IPS-18c (cell line): Measurements from ENCODE around the gene STK39.

Experiments used
- H3K4me3 ChIP-seq: 2 replicates; pipeline ENCODE4 v1.7.0; 2013; ENCODE audit warnings: low read depth, mild to moderate bottlenecking, low read length, moderate library complexity; ENCODE audit not compliant: insufficient read depth
- H3K9me3 ChIP-seq: one replicate; pipeline ENCODE4 v1.6.1; 2013; ENCODE audit warnings: mild to moderate bottlenecking, low read length, moderate library complexity; ENCODE audit not compliant: control insufficient read depth, insufficient read depth

STK39 gene

GRCh38 chr2:167960089-167960747 is 287.2 kb downstream of the STK39 start:
- no peak overlapping the region for H3K4me3 ChIP-seq

GRCh38 chr2:167957662-167958061 is 289.7 kb downstream of the STK39 start:
- no peaks in the 10 kb centered on the region for H3K9me3 ChIP-seq
- H3K4me3 ChIP-seq: no peak overlapping the region

More at GRCh38 chr2:167960089-167960747, 287.2 kb downstream of the STK39 start:
- H3K9me3 ChIP-seq: no peaks in the 10 kb centered on the region

- H3K4me3 ChIP-seq: no peak overlapping the region
- no peaks in the 10 kb centered on the region for H3K9me3 ChIP-seq
Observed at GRCh38 chr2:167955264-167955906, 292.0 kb downstream of the STK39 start.

- no peaks in the 10 kb centered on the region for H3K9me3 ChIP-seq
- H3K4me3 ChIP-seq: no peak overlapping the region
Observed at GRCh38 chr2:167954495-167954894, 292.9 kb downstream of the STK39 start.

- H3K9me3 ChIP-seq: no peaks in the 10 kb centered on the region
Observed at GRCh38 chr2:167953776-167954175, 293.6 kb downstream of the STK39 start.

DNA sequence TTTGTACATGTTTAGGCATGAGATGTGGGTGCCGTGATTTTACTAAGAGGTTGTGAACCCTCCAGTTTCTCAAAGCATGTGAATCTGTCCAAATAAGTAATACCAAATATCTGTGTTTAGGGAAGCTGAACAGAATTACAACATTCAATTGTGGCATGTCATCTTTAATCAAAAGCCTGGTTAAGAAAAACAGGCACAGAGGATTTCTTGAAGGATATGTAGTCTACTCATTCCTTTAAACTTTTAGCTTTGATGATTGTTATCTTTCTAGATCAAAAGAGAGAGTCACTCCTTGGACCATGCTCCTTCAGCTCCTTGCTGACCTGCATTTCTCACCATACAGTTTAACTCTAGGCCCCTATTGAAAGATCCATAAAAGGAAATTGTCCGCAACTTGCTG is 296.8 kb downstream of the STK39 start:
- no peak overlapping the region for H3K4me3 ChIP-seq
- no peaks in the 10 kb centered on the region for H3K9me3 ChIP-seq

More at GRCh38 chr2:167953776-167954175, 293.6 kb downstream of the STK39 start:
- no peak overlapping the region for H3K4me3 ChIP-seq

DNA sequence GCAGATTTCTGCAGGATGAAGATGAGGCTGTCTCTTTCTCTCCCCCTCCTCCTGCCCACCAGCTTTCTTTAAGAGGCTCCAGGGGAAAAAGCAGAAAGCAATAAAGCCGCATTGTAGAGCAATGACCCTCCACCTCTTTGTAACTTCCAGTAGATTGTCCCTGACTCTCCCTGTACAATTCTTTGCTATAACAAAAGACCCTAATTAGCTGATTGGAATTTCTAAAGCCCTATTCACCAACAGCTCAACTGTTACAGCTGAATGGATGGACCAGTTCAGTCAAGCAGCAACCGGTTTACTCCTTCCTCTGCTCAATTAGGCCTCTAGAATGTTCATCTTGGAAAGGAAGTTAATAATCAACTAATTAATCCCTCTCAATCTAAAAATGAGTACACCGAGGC is 301.0 kb downstream of the STK39 start:
- Histone ChIP-seq H3K9me3 (no peaks in the 10 kb centered on the region), H3K4me3 (no peak overlapping the region)

GRCh38 chr2:167945660-167946368 is 301.6 kb downstream of the STK39 start:
- Histone ChIP-seq H3K9me3 (no peaks in the 10 kb centered on the region), H3K4me3 (no peak overlapping the region)

DNA sequence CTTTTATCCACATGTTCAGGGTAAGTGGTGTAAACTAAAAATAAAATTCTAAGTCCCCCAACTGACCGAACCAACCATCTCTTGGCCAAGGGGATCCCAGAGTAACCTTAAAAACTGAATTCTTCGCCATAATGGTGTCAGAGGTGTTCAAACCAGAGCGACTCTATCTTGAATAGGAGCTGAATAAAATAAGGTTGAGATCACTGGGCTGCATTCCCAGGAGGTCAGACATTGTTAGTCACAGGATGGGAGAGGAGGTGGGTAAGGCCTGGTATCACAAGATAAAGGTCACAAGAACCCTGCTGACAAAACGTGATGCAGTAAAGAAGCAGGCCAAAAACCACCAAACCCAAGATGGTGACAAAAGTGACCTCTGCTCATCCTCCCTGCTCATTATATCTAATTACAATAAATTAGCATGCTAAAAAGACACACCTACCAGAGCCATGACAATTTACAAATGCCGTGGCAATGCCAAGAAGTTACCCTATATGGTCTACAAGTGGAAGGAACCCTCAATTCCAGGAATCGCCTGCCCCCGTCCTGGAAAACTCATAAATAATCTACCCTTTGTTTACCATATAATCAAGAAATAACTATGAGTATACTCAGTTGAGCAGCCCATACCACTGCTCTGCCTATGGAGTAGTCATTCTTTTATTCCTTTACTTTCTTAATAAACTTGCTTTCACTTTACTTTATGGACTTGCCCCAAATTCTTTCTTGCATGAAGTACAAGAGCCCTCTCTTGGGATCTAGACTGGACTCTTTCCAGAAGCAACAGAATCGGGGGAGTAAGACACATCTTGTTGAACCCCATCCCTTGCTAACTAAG is 302.4 kb downstream of the STK39 start:
- Histone ChIP-seq H3K4me3 (no peak overlapping the region), H3K9me3 (no peaks in the 10 kb centered on the region)

DNA sequence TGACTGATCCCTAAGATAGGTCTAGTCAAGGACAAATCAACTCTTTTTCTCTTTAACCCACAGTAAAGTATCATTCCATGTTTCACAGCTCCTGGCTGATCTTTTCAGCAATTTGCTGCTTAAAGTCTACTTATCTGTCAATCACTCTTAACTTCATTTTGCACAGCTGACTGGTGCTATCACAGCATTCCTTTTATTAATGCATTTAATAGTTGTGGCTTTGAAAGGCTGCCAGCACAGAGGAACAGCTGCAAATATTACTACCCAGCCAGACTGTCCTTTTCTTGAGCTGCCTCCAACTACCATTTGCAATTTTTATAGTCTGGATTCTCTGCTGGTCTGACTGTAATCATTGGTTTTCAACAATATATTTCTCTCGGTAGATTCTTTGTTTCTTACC is 303.5 kb downstream of the STK39 start:
- Histone ChIP-seq H3K9me3 (no peaks in the 10 kb centered on the region), H3K4me3 (no peak overlapping the region)

- H3K9me3 ChIP-seq: no peaks in the 10 kb centered on the region
- H3K4me3 ChIP-seq: no peak overlapping the region
Observed at GRCh38 chr2:167943368-167943767, 304.0 kb downstream of the STK39 start.

GRCh38 chr2:167942366-167943081 is 304.9 kb downstream of the STK39 start:
- Histone ChIP-seq H3K4me3 (no peak overlapping the region), H3K9me3 (no peaks in the 10 kb centered on the region)

GRCh38 chr2:167941604-167942003 is 305.8 kb downstream of the STK39 start:
- no peaks in the 10 kb centered on the region for H3K9me3 ChIP-seq

DNA sequence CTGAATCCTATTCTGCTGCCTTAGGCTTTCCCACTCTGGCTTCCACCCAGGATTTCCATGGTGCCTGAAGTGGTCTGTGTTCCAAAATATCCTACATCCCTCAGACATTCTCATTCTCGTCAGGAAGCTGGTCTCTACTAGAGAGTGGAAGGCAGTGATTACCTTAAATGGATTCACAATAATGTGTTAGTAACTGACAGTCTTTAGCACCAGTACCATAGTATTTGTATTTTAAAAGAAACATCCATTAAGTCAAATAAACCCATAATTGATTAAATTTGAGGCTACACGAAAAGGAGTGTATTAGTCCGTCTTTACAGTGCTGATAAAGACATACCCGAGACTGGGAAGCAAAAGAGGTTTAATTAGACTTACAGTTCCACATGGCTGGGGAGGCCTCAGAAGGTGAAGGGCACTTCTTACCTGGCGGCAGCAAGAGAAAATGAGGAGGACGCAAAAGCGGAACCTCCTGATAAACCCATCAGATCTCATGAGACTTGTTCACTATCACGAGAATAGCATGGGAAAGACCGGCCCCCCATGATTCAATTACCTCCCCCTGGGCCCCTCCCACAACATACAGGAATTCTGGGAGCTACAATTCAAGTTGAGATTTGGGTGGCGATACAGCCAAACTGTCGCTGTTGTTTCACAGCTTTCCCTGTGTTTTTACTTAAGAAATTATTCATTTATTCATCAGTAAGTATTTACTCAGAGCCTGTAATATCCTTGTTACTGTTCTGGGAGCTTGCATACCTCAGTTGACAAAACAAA is 306.5 kb downstream of the STK39 start:
- no peak overlapping the region for H3K4me3 ChIP-seq
- H3K9me3 ChIP-seq: no peaks in the 10 kb centered on the region

More at GRCh38 chr2:167941604-167942003, 305.8 kb downstream of the STK39 start:
- no peak overlapping the region for H3K4me3 ChIP-seq

DNA sequence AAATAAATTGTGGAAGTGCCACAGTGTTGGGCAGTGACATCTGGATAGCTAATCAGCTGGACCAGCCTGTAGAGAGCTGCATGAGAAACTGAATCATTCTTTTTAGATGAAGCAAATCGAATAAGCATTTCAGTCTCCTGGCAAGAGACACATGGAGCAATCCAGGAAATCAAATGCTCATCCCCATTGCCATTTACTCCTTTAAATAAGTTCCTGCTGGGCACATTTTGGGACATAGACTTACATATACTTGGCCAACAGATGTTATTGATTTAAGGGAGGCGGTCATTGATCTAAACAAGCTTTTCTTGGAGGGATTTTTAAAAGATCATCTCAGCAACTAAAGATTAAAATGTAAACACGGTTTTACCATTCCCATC is 307.1 kb downstream of the STK39 start:
- Histone ChIP-seq H3K9me3 (no peaks in the 10 kb centered on the region), H3K4me3 (no peak overlapping the region)
